22Rv1 (cell line): ENCODE data around the gene CCL4.

Experiments
- CTCF ChIP-seq: fragments of 450-650 bp; IDR thresholded peaks from 2 replicates; pipeline ENCODE4 v1.5.1; 2017; ENCODE audit warnings: mild to moderate bottlenecking
- ZFX ChIP-seq: fragments of 450-650 bp; IDR thresholded peaks from 2 replicates; pipeline ENCODE4 v1.6.1; 2017; ENCODE audit warnings: antibody characterized with exemption, borderline replicate concordance

GRCh38 chr17:36112572-36112971 lies 8.9 kb downstream of the CCL4 start:
- TF ChIP-seq CTCF (no peak), ZFX (no peak)
